GM21447 (cell line): ENCODE results near the gene GARNL3.

Experiments used
- ATAC-seq: cut with Tn5 transposase; IDR thresholded peaks from one replicate; pipeline ENCODE4 v1.9.1; 2021; ENCODE audit not compliant: unreplicated experiment

GARNL3 gene

DNA sequence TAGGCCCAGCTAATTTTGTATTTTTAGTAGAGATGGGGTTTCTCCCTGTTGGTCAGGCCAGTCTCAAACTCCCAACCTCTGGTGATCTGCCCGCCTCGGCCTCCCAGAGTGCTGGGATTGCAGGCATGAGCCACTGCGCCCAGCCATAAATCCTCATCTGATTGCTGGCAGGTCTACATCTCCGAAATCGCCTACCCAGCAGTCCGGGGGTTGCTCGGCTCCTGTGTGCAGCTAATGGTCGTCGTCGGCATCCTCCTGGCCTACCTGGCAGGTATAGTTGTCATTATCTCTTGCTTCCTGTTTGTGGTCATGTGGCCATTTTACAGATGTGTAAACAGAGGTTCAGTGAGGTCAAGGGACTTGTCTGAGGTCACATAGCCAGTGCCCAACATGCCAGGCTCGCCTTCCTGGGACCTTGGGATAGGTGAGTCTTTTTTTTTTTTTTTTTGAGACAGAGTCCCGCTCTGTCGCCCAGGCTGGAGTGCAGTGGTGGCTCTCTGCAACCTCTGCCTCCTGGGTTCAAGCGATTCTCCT, 135.2 kb downstream of the GARNL3 start:
- ATAC-seq = no peak

- no peak for ATAC-seq
Measured at GRCh38 chr9:127402401-127403090, 138.0 kb downstream of the GARNL3 start.

DNA sequence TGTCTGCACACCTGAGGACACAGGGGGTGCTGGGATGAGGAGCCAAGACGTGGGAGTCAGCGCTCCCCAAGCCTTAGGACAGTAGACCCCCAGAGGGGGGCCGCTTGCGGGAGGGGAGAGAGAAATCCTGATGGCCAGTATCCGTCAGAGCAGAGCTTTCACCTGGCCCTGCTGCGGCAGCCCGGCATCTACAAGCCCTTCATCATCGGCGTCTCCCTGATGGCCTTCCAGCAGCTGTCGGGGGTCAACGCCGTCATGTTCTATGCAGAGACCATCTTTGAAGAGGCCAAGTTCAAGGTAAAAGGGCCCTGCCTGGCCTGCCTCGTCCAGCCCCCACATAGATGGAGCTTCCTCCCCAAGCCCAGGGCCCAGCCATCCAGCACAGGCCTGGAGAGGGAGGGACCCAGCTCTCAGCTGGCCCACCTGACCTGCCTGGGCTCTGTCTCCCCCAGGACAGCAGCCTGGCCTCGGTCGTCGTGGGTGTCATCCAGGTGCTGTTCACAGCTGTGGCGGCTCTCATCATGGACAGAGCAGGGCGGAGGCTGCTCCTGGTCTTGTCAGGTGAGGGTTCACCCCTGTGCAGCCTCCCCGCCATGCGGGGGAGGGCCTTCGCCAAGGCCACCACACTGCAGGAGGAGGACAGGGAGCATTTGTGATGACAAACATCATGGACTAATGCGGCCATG, 139.1 kb downstream of the GARNL3 start:
- ATAC-seq = no peak

DNA sequence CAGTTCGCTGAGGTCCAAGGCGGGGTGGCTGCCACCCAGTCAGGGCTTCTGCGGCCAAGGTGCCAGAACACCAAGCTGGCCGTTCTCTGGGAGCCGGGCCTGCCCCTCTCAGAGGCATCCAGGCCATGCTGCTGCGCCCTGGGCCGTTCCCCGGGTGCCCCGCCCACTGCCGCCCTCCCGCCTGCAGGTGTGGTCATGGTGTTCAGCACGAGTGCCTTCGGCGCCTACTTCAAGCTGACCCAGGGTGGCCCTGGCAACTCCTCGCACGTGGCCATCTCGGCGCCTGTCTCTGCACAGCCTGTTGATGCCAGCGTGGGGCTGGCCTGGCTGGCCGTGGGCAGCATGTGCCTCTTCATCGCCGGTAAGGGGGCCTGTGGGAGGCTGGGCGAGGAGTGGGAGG, 140.1 kb downstream of the GARNL3 start:
- ATAC-seq = no peak

DNA sequence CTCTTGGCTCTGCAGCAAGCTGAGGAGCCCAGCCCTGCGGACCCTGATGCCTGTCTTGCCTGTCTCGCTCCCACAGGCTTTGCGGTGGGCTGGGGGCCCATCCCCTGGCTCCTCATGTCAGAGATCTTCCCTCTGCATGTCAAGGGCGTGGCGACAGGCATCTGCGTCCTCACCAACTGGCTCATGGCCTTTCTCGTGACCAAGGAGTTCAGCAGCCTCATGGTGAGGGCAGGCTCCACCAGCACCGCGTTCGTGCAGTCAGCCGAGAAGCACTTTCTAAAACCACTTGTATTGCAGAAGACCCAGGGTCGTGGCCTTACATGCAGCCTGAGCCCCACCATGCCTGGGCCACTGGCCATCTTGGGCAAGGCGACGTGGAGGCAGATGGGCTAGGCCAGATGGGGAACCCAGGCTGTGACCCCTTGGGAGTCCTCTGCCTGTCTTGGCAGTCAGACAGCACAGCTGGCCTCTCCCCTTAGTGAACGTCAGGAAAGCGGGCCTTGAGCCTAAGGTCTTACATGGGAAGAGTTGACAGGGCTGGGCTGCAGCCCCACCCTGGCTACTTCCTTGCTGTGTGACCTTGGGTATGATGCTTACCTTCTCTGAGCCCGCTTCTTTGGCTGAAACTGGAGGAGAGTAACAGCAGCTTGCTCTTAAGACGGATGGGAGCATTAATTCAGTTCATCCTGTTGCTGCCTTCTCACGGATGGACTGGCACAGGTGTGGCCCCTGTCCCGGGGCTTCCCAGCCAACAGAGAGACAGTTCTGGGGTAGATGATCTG, 141.0 kb downstream of the GARNL3 start:
- no peak for ATAC-seq

DNA sequence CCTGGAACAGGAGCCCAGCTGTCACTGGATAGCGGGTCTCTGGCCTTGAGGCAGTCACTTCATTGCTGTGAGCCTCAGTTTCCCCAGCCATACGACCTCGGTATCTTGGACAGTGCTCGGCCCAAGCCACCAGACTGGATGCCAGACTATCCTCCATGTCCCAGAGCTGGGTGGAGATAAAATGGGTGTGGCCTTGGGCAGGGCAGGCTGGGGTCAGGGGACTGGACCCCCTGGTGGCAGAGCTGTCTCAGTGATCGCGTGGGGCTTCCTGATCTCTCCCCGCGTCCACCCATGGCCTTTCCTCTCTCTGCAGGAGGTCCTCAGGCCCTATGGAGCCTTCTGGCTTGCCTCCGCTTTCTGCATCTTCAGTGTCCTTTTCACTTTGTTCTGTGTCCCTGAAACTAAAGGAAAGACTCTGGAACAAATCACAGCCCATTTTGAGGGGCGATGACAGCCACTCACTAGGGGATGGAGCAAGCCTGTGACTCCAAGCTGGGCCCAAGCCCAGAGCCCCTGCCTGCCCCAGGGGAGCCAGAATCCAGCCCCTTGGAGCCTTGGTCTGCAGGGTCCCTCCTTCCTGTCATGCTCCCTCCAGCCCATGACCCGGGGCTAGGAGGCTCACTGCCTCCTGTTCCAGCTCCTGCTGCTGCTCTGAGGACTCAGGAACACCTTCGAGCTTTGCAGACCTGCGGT, 142.4 kb downstream of the GARNL3 start:
- ATAC-seq = no peak

DNA sequence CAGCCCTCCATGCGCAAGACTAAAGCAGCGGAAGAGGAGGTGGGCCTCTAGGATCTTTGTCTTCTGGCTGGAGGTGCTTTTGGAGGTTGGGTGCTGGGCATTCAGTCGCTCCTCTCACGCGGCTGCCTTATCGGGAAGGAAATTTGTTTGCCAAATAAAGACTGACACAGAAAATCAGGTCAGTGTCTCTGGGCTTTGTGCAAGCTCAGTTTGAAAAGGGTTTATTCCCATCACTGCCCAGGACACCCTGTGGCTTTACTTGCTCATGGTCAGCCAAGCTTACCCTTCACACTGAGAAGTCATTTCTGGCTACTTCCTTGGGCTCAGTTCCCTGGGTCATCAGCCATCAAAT, 142.9 kb downstream of the GARNL3 start:
- no peak for ATAC-seq

DNA sequence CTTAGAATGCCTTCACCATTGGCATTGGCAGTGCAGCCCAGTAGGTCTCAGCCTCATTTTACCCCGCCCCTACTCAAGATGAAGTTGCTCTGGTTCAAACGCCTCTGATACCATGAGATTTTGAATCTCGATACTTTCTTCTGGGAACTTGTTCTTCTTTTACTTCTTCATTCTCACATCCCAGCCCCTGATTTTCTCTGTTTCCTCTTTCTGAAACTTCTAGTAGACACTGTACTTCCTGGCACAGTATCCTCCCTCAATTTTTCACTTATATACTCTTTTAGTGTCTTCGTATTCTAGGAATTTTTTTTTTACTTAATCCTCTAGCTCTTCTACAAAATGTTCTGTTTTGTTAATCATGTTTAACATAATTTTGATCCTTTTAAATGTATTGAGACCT, 146.5 kb downstream of the GARNL3 start:
- ATAC-seq = no peak

DNA sequence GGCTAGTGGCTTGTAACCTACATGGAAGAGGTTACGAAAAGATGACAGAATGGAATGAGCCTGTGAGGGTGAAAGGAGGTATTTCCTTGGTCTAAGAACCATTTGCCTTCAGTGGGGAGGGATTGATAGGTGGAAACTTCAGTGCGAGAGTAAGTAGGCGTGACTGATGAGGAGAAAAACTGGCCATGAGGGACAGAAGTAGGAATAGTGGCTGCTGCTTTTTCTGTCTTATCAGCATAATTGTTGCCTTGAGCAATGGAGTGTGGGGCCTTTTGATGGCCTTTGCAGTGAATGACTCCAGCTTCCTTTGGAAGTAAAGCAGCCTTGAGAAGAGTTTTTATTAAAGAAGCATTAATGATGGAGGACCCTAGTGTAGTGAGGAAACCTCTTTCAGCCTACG, 150.6 kb downstream of the GARNL3 start:
- ATAC-seq = no peak

GRCh38 chr9:127415657-127416056, 151.1 kb downstream of the GARNL3 start:
- no peak for ATAC-seq

DNA sequence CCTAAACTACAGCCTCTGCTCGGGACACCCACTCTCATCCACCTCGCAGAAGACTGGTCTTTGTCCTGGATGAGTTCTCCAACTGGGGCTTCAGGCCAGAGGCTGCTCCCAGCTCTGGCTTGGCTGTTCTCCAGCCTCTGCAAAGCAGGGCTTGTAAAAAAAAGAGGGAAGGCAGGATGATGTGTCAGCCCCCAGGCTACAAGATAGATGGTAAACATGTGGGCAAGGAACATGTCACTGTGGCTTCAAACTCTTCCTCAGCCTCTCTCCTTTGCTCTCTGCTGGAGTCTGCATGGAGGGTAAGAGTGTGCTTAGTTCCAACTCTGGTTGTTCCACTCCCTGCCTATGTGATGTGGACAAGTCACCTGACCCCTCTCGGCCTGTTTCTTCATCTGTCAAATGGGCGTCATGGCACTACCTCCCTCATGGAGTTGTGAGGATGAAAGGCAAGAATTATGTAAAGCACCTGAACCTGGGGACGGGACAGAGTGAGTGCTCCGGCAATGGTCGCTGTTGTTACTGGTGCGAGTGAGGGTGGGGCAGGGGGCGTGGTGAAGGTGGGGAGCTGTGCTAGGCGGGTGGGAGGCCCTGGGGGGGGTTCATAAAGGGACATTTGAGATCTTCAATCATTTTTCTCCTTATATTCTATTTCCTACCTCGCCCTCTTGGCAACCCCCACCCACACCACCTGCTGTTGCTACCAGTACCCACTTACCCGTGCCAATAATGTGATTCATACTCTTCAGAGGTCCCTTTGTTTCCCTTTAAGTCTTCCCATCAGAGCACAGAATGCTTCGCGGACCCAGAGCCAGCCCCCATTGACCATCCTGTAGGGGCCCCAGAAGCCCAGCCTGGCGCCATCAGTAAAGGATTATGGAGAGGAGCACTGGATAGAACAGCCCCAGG, 152.8 kb downstream of the GARNL3 start:
- no peak for ATAC-seq

- no peak for ATAC-seq
Measured at GRCh38 chr9:127418037-127418471, 153.5 kb downstream of the GARNL3 start.

- ATAC-seq = no peak
Measured at GRCh38 chr9:127419348-127419747, 154.8 kb downstream of the GARNL3 start.

DNA sequence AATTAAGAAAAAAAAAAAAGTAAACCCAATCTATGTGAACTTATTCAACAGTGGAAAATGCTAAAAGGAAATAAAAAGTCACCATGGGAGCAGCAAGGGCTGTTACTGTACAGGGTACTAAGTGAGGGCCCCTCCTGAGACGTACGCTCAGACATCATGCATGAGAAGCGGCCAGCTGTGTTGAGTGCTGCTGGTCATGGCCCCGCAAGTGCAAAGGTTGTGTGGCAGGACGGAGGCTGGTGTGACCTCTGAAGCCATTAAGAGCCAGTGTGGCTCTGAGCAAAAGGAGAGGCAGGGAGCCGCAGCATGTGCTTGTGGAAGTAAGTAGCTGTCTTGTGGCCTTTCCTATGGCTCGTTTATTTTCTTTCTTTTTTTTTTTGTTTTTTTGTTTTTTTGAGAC, 156.5 kb downstream of the GARNL3 start:
- ATAC-seq = no peak

GRCh38 chr9:127422133-127422782, 157.7 kb downstream of the GARNL3 start:
- no peak for ATAC-seq

DNA sequence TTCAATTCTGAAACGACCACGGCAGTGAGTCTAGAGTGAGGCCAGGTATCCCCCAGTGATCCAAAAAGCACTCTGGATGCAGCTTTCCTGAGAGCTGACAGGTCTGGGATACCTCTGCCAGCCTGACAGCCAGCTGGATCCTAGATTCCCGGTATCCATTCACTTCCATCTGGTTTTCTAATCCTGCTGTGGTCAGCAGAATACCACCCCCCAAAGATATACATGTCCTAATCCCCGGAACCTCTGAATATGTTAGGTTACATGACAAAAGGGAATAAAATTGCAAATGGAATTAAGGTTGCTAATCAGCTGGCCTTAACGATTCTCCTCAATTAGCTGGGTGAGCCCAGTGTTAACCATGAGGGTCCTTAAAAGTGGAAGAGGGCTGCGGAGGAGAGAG, 158.2 kb downstream of the GARNL3 start:
- no peak for ATAC-seq

GRCh38 chr9:127423476-127423933, 158.9 kb downstream of the GARNL3 start:
- peak; percentile 19 for ATAC-seq

DNA sequence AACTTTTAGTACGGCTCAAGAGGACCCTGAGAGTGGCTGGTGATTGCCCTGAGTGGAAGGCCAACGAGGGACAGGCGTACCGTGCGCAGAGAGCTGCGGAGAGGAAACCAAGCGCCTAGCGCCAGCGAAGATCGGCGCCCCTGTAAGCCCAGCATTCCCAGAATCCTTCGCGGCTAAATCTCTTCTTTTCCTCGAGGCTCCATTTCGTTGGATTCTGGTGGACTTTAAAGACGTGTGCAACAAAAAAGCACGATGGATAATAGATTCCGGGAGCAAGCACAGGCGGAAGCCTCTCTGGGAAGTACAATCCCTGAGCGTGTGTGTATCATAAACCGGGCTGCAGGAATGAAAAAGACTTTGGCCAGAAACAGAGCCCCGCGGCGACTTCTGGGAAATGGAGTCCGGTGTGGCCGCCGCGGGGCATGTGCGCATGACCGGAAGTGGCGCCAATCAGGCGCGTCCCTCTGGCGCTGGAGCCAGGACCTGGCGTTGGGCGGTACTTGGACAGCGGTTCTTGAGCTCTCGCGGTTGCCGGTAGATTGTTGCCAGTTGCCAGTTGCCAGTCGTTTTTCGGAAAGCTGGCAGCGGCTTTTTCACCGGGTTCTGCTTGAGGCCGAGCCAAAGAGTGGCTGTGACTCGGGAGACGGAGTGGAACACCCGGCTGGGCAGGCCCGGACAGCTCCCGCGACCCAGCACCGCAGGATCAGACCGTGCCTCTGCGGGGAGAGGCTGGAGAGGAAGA, 159.5 kb downstream of the GARNL3 start, which contains the start of gene ZNF79:
TSS of gene ZNF79 (plus strand) at position 449 of the 742 bp plus-strand sequence. CDS start 406 bp downstream, outside the sequence.
- ATAC-seq = peak; percentile 81

- ATAC-seq = peak; percentile 17
Measured at GRCh38 chr9:127424676-127424999, 160.1 kb downstream of the GARNL3 start.
